Parathyroid adenoma (tissue), 2 donors: Measurements from ENCODE around the gene KIF26A.

Experiments
- H2AFZ ChIP-seq: fragments of 300-600 bp; sonication (generic); one replicate; pipeline ENCODE4 v1.7.0; 2017; ENCODE audit warnings: antibody characterized with exemption, mild to moderate bottlenecking
- H3K27ac ChIP-seq: fragments of 300-600 bp; sonication (generic); one replicate; pipeline ENCODE4 v1.7.0; 2017
- H3K27me3 ChIP-seq: fragments of 300-600 bp; sonication (generic); one replicate; pipeline ENCODE4 v1.7.0; 2017; ENCODE audit warnings: low read length; ENCODE audit not compliant: control insufficient read depth, insufficient read depth
- H3K36me3 ChIP-seq: fragments of 300-600 bp; sonication (generic); one replicate; pipeline ENCODE4 v1.7.0; 2017; ENCODE audit warnings: low read length; ENCODE audit not compliant: control insufficient read depth, insufficient read depth
- H3K4me1 ChIP-seq: fragments of 300-600 bp; sonication (generic); one replicate; pipeline ENCODE4 v1.7.0; 2017; ENCODE audit warnings: control low read depth
- H3K4me2 ChIP-seq: fragments of 300-600 bp; sonication (generic); one replicate; pipeline ENCODE4 v1.7.0; 2017; ENCODE audit warnings: low read length
- H3K4me3 ChIP-seq: fragments of 300-600 bp; sonication (generic); one replicate; pipeline ENCODE4 v1.7.0; 2017; ENCODE audit warnings: low read depth, low read length
- H3K79me2 ChIP-seq: fragments of 300-600 bp; sonication (generic); one replicate; pipeline ENCODE4 v1.7.0; 2017; ENCODE audit warnings: control low read depth
- H3K9ac ChIP-seq: fragments of 300-600 bp; sonication (generic); one replicate; pipeline ENCODE4 v1.7.0; 2017; ENCODE audit warnings: mild to moderate bottlenecking
- H3K9me3 ChIP-seq: fragments of 300-600 bp; sonication (generic); one replicate; pipeline ENCODE4 v1.7.0; 2017; ENCODE audit warnings: low read length; ENCODE audit not compliant: control insufficient read depth
- TF ChIP-seq, protein P1 (sequence below): fragments of 300-600 bp; sonication (generic); IDR thresholded peaks from one replicate; pipeline ENCODE4 v1.7.0; 2017; ENCODE audit warnings: antibody characterized with exemption, mild to moderate bottlenecking
- donor health status: primary hyperparathyroidism.

KIF26A gene

DNA sequence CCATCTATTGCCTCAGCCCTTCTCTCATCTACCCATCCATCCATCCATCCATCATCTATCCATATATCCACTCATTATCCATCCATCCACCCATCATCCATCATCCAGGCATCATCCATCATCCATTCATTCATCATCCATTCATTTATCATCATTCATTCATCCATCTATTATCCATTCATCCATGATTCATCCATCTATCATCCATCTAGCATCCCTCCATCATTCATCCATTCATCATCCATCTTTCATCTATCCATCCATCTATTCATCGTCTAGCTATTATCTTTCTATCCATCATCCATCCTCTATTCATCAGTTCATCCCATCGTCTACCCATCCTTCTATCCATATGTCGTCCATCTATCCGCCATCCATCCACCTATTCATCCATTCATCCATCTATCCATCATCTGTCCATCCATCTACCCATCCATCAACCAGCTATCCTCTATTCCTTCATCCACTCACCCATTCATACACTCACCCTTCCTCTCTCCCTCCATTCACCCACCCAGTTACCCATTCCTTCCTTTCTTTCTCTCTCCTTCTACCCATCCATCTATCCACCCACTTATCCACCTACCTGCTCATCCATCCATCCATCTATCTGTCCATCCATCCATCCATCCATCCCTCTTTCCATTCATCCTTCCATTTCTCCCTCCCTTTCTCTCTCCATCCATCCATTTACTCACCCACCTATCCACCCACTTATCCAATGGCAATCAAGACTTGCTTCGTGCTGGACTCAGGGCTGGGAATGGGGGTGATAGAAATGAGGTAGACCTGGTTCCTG, 59.3 kb downstream of the KIF26A start:
- Histone ChIP-seq H3K9me3 (no peaks in the 10 kb centered on the region), H3K79me2 (no peaks in the 10 kb centered on the region), H3K4me3 (no peak overlapping the region), H3K4me2 (no peak overlapping the region), H3K27me3 (no peaks in the 10 kb centered on the region), H3K4me1 (no peaks in the 10 kb centered on the region), H2AFZ (no peak overlapping the region), H3K27ac (no peak overlapping the region), H3K9ac (no peak overlapping the region), H3K36me3 (no peaks in the 10 kb centered on the region)
- TF ChIP-seq, protein P1, sequence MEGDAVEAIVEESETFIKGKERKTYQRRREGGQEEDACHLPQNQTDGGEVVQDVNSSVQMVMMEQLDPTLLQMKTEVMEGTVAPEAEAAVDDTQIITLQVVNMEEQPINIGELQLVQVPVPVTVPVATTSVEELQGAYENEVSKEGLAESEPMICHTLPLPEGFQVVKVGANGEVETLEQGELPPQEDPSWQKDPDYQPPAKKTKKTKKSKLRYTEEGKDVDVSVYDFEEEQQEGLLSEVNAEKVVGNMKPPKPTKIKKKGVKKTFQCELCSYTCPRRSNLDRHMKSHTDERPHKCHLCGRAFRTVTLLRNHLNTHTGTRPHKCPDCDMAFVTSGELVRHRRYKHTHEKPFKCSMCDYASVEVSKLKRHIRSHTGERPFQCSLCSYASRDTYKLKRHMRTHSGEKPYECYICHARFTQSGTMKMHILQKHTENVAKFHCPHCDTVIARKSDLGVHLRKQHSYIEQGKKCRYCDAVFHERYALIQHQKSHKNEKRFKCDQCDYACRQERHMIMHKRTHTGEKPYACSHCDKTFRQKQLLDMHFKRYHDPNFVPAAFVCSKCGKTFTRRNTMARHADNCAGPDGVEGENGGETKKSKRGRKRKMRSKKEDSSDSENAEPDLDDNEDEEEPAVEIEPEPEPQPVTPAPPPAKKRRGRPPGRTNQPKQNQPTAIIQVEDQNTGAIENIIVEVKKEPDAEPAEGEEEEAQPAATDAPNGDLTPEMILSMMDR, result no peak

DNA sequence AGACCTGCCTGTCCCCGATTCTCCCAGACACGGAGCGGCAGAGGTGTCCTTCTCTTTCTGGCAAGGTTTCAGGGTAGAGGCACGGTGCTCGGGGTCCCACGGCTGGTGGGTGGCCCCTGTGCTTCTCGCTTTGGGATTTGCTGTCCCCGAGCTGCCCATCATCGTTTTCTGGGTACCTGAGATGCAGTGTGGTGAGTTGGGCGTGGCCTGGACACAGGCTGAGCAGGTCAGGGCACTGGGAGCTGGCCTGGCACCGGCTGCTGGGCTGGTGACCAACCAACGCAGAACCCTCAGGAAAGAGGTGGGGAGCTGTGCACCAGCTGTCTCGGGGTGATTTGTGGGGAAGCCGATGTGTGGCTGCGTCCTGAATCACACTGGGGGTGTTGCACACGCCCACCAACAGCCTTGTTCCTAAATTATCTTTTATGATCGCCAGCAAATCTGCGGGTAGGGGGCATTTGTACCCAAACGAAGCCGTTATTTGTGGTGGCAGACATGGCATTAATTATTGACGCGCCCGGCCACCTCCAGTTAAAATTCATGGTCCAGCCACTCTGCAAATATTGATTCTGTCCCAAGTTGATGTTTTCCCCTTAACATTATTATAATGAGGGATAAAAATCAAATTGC, 61.0 kb downstream of the KIF26A start:
- no peak overlapping the region for H2AFZ ChIP-seq
- no peaks in the 10 kb centered on the region for H3K79me2 ChIP-seq
- H3K9ac ChIP-seq, result no peak overlapping the region
- H3K27ac ChIP-seq, result no peak overlapping the region
- H3K4me2 ChIP-seq, result no peak overlapping the region
- TF ChIP-seq, protein P1, result no peak
- no peaks in the 10 kb centered on the region for H3K4me1 ChIP-seq
- H3K4me3 ChIP-seq, result no peak overlapping the region
- H3K27me3 ChIP-seq, result no peaks in the 10 kb centered on the region
- no peaks in the 10 kb centered on the region for H3K9me3 ChIP-seq
- no peaks in the 10 kb centered on the region for H3K36me3 ChIP-seq

DNA sequence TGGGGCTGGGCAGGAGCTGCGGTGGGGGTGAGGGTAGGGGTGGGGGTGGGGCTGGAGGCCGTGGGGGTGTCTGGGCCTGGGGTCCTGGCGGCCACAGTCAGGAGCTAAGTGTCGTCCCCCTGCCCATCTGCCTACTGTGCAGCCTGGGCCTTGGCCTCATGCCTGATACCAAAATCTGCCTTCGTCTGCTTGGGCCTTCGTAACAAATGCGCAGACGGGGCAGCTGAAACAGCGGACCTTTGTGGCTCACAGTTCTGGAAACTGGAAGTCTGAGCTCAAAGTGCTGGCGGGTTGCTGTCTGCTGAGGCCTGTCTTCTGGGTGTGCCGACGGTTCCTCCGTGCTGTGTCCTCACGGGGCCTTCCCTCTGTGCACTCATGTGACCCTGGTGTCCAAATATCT, 61.7 kb downstream of the KIF26A start:
- TF ChIP-seq, protein P1, result no peak
- no peak overlapping the region for H3K9ac ChIP-seq
- no peak overlapping the region for H3K27ac ChIP-seq
- no peaks in the 10 kb centered on the region for H3K9me3 ChIP-seq
- no peaks in the 10 kb centered on the region for H3K4me1 ChIP-seq
- H3K79me2 ChIP-seq, result no peaks in the 10 kb centered on the region
- no peak overlapping the region for H3K4me3 ChIP-seq
- no peaks in the 10 kb centered on the region for H3K27me3 ChIP-seq
- no peak overlapping the region for H2AFZ ChIP-seq
- H3K4me2 ChIP-seq, result no peak overlapping the region
- no peaks in the 10 kb centered on the region for H3K36me3 ChIP-seq

DNA sequence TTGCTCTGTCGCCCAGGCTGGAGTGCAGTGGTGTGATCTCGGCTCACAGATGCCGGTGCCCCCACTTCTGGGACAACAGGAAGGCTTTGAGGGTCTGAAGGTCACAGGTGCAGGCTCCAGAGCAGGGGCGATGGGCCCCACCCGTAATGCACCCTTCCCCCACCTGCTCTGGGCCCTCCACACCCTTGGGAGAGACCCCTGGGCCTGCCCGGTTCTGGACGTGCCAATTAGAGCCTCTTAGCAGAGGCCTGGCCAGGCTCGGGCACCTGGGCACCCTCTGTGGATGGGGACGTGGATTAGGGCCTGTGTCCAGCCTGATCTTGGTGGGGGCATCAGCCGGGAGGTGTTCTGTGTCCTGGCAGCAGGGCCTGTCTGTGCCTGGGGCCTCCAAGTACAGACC, 62.2 kb downstream of the KIF26A start:
- no peak overlapping the region for H3K4me2 ChIP-seq
- H3K4me1 ChIP-seq, result no peaks in the 10 kb centered on the region
- no peak overlapping the region for H3K9ac ChIP-seq
- H3K4me3 ChIP-seq, result no peak overlapping the region
- H2AFZ ChIP-seq, result no peak overlapping the region
- TF ChIP-seq, protein P1, result no peak
- H3K36me3 ChIP-seq, result no peaks in the 10 kb centered on the region
- H3K79me2 ChIP-seq, result no peaks in the 10 kb centered on the region
- no peaks in the 10 kb centered on the region for H3K27me3 ChIP-seq
- H3K27ac ChIP-seq, result no peak overlapping the region
- H3K9me3 ChIP-seq, result no peaks in the 10 kb centered on the region

DNA sequence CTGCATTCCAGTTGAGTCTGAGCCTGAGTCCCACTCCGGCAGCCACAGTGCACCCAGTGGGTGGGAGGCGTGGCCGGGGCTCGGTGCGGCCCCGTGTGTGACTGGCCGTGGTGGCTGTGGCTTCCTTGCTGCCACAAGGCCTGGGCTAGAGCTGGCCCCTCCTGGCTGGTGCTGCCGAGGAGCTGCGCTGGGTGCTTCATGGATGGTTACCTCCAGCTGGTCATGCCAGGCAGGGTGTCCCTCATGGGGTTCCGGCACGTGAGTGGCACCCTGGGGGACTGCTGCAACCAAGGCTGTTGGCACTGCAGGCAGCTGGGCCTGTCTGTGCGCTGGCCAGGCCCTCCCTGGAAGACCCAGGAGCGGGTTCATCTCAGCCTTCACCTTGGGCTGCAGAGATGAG, 62.7 kb downstream of the KIF26A start:
- Histone ChIP-seq H3K4me2 (no peak overlapping the region), H3K9ac (no peak overlapping the region), H2AFZ (no peak overlapping the region), H3K4me1 (no peaks in the 10 kb centered on the region), H3K9me3 (no peaks in the 10 kb centered on the region), H3K27me3 (no peaks in the 10 kb centered on the region), H3K36me3 (no peaks in the 10 kb centered on the region), H3K27ac (no peak overlapping the region), H3K79me2 (no peaks in the 10 kb centered on the region), H3K4me3 (no peak overlapping the region)
- TF ChIP-seq, protein P1, result no peak
